GM18502 (cell line): Measurements from ENCODE around the gene TREML4.
"Not testable (repeated sequence)": the region's sequence is repeated elsewhere in the genome, so short reads cannot be mapped to it uniquely, and the experiment has no call there.

ENCODE experiments used
- ATAC-seq: cut with Tn5 transposase; IDR thresholded peaks from one replicate; pipeline ENCODE4 v1.9.1; 2021; ENCODE audit warnings: mild to moderate bottlenecking; ENCODE audit not compliant: unreplicated experiment, poor library complexity

Gene TREML4

DNA sequence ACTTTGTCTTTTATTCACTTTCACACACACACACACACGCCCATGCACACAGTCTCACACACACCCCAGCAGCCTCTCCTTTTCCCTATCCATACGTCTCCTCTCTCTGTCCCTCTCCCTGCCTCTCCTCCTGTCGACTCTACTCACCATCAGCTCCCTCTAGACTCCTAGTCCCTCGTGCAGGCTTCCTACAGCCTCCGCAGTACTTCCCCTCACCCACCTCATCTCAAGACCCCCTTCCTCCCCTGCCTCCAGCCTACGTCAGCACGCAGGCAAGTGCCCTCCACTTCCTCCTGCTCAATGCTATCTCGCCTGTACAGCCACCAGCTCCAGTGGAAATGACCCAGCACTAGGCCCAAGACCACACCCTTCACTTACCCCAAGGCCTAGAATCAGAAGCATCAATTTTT lies 26.4 kb upstream of the TREML4 start:
- ATAC-seq, result no peak

DNA sequence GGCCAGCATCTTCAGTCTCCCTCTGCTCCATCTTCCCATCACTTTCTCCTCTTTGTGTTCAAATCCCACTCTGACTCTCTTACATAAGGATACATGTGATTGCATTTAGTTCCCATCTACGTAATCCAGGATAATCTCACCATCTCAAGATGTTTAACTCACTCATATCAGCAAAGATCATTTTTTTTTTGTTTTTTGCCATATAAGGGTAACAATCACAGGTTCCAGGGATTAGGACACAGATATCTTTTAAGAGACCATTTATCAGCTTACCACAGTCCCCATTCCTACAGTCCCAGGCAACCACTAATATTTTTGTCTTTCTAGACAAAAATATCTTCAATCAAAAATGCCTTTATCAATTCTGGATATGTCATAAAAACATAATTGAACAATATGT lies 24.0 kb upstream of the TREML4 start:
- no peak for ATAC-seq

DNA sequence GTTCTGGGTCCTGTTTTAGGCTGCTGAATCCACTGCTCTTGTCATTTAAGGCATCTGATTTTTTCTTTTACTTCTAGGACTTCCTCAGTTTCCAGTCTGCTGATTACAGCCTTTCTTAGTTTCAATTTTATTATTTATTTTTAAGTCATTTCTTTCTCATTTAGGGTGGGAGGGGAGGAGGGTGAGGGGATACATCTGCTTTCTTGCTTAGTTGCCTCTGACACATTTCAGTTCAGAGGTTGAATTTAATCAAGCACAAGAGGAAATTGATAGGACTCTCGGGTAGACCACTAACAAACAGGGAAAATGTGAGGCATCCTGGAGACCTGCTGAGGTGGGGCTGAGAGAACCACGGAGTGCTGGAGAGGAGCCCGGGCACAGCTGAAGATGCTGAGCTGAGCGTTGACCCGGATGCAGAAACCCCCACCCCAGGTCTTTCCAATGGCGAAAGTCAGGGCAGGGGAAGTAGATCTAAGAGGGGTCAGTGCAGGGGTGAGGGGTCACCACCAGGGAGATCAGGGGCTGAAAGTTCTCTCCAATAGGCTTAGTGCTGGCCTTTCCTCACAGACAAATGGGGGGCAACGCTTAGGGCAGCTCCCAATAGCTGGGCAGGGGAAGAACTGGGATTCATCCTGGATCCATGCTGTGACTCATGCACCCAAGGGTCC lies 19.6 kb upstream of the TREML4 start:
- no peak for ATAC-seq

DNA sequence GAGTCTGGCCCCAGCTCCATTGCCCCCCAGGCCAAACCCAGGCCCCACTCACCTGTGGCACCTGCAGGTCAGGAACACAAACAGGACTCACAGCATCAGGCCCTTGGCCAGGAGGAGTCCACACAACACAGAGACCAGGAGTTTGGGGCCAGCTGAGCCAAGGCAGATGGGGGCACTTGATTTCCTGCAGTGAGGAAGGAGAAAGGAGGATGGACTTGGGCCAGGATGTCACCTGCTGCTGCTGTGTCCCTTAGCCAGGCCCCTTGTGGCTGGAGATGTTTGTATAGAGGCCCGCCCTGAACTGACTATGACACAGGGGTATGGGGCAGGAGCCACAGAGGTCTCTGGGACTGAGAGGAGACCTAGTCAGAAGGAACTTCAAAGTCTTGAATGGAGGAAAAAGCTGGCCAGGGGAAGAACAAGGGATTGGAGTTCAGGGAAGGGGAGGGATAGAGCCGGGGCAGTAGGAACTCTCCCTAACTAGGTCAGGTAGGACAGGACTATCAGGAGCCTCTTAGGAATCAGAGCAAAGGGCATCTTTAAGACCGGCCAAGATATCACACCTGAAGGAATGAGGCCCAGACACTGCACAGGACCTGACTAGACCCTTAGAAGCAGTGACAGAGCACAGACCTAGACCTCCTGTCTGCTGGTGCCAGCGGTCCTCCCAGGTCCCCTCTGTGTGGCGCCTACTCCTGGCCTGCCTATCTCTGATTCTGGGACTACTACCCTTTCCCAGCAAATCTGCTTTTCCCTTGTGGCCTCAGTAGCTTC lies 18.4 kb upstream of the TREML4 start:
- ATAC-seq, result no peak

DNA sequence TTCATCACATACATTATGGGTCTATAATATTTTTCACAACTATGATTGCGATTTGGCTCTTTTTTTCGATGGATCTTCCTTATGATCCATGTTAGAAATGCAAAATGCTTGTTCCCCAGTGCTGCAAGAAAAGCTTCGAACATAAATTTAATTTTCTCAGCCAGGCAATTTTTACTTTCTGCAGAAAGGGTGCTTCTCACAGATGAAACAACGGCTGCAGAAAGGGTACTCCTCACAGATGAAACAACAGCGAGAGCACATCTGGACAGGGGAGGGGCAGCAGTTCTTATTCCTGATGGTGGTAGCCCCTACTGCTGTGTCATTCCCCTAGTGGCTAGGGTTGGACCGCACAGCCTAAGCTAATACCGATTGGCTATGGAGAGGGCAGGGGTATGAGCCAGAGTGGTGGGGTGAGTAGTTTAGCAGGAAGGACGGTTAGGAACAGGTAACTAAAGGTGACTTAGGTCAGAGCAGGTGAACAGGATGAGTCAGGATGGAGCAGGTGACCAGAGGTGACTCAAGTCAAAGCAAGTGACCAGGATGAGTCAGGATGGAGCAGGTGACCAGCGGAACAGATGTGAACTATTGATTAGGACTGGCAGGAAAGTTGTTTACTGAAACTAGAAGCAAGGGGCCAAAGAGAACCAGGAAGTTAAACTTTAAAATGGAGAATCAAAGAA lies 13.4 kb upstream of the TREML4 start:
- no peak for ATAC-seq

DNA sequence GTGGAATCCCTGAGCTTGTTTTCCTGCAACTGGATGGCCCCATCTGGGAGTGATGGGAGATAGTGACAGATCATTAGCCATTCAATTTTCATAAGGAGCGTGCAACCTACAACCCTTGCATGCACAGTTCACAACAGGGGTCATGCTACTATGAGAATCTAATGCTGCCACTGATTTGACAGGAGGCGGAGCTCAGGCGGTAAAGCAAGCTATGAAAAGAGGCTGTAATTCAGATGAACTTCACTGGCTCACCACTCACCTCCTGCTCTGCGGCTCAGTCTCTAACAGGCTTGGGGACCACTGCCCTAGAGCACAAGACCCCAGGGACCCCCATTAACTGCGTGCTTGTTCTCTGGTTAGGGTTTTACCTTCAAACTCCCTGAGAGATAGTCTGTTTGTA lies 12.4 kb upstream of the TREML4 start:
- no peak for ATAC-seq

DNA sequence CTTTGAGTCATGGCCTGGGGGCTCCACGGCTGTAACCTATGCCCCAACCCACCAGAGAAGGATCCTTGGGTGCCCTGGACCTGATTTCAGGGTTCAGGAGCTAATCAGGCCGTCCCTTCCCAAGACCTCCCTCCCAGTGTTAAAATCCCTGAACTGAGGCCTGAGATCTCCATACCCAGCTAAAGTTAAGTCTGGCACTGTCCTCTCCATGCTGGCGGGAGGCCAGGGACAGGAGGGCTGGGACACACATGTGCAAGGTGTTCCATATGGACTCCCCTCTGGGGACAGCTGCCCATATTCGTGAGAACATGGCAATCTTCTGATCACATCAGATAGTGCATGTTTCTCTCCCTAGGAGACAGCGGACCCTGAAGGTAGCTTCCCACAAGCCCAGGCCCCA lies 11.5 kb upstream of the TREML4 start:
- no peak for ATAC-seq

DNA sequence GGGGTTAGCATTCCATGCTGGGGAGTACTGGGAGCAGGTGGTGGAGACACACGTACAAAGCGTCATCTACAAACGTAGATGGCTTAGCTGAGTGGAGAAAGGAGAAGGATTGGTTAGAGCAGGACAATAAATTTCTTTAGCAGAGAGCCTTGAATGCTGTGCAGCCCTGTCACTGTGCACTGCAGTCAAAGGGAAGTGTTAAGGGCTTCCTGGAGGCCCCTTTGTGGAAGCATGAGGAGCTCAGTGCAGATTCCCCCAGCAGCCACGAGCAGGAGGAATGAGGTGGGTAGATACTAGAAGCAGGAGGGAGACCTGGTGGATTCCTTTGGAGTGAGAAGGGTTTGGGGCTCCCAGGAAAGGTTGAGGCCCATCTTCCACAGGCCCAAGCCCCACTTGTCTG lies 6.1 kb upstream of the TREML4 start:
- ATAC-seq, result no peak

DNA sequence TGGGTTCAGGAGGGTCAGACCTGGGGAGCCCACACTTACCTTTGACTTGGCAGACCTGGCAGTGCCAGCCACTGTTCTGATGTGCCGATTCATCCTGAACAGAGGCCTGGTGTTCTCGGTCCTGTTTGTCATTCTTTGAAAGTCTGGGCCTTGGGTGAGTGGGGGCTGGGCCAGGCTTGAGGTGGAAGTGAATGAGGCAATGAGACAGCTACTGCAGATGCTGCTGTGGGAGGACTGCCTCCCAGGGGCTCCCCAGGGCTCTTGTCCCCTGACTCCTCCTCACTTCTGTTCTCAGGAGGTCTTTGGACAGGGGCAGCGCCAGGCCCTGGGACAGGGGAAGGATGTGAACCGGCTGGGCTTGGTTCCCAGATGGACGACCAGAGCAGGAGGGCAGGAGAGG lies 5.6 kb upstream of the TREML4 start:
- ATAC-seq, result no peak

DNA sequence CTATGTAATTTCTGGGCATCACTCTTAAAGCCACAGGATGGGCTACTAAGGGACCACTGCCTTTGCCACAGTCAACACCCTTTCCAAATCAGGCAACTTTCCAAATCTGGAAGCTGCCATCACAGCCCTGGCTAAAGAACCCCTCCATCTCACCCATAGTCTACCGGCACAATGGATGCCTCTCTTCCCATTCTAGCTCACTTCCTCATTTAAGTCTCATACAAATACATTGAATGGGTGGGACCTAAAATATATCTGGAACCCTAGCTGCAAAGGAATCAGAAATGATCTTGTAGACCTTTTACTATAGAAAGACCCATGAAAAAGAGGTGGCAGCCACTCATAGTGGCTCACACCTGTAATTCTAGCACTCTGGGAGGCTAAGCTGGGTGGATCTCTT lies 3.3 kb upstream of the TREML4 start:
- ATAC-seq, result no peak

DNA sequence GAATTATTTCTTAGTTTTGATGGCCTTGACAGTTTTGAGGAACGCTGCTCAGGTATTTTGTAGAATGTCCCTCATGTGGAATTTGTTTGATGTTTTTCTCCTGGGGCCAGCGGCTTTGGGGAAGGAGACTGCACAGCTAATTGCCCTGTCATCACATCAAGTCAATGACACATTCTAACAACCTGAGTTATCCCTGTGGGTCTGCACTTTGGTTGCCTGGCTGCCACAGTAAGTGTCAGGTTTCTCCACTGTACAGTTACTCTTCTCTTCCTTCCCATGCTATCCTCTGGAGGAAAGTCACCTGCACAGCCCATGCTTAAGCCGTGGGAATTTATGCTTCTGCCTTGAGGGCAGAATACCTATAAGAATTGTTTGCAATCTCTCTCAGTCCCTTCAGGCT lies 1.4 kb upstream of the TREML4 start:
- ATAC-seq, result no peak

DNA sequence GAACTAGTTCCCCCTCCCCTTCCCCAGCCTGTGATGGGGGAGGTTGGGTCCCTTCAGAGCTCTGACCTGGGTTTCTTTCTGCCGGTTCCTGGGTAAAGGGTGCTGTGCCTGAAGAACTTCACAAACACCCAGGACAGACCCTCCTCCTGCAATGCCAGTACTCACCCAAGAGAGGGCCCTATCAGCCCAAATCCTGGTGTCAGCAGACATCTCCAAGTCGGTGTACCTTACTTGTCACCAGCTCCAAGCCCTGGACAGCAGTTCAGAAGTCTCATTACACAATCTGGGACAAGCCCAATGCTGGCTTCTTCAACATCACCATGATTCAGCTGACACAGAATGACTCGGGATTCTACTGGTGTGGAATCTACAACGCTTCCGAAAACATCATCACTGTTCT lies 467 bp downstream of the TREML4 start:
- no peak for ATAC-seq

DNA sequence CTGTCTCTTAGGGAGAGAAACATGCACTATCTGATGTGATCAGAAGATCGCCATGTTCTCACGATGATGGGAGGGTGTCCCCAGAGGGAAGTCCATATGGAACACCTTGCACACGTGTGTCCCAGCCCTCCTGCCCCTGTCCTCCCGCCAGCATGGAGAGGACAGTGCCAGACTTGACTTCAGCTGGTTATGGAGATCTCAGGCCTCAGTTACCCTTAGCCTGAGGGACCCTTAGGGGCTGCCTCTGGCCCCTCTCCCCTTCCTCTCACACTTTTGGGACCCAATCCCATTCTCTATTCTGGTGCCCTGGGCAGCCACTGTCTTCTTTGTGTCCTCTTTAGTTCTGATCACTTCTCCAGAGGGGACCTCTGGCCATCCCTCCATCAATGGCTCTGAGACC lies 1.6 kb downstream of the TREML4 start:
- no peak for ATAC-seq

DNA sequence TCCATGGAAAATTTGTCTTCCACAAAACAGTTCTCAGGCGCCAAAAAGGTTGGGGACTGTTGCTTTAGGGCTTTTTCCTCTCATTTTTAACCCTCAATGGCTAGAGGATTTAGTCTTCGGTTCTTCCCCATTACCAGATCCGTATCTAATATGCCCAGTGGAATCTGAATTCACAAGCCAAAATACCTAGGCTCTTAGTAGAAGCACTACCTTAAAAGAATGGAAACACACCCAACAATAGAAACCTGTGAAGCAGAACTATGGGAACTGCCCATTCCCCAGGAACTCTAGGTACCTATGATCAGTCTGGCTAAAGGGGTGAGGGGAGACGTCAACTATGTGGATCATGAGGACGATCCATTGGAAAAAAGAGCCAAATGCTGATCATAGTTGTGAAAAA lies 3.1 kb downstream of the TREML4 start:
- ATAC-seq, result no peak

DNA sequence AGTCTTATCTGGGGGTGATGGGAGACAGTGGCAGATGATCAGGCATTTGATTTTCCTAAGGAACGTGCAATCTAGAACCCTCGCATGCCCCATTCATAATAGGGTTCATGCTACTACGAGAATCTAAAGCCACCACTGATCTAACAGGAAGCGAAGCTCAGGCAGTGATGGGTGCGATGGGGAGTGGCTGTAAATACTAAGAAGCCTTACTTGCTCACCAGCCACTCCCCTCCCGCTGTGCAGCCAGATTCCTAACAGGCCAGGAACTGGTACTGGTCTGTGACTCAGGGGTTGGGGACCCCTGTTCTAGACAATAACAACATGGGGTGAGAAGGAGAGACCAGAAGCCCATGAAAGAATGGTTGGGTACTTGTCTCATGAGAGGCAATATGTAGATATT lies 4.5 kb downstream of the TREML4 start:
- no peak for ATAC-seq

DNA sequence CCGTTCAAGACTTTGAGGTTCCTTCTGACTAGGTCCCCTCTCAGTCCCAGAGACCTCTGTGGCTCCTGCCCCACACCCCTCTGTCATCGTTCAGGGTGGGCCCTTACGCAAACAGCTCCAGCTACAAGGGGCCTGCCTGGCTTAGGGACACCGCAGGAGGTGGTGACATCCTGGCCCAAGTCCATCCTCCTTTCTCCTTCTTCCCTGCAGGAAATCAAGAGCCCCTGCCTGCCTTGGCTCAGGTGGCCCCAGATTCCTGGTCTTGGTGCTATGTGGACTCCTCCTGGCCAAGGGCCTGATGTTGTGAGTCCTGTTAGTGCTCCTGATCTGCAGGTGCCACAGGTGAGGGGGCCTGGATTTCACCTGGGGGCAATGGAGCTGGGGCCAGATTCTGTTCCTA lies 8.1 kb downstream of the TREML4 start:
- no peak for ATAC-seq

DNA sequence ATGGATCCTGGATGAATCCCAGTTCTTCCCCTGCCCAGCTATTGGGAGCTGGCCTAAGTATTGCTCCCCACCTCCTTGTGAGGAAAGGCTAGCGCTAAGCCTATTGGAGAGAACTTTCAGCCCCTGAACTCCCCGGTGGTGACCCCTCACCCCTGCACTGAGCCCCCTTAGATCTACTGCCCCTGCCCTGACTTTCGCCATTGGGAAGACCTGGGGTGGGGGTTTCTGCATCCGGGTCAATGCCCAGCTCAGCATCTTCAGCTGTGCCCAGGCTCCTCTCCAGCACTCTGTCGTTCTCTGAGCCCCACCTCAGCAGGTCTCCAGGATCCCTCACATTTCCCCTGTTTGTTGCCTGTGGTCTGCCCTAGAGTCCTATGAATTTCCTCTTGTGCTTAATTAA lies 9.0 kb downstream of the TREML4 start:
- no peak for ATAC-seq

DNA sequence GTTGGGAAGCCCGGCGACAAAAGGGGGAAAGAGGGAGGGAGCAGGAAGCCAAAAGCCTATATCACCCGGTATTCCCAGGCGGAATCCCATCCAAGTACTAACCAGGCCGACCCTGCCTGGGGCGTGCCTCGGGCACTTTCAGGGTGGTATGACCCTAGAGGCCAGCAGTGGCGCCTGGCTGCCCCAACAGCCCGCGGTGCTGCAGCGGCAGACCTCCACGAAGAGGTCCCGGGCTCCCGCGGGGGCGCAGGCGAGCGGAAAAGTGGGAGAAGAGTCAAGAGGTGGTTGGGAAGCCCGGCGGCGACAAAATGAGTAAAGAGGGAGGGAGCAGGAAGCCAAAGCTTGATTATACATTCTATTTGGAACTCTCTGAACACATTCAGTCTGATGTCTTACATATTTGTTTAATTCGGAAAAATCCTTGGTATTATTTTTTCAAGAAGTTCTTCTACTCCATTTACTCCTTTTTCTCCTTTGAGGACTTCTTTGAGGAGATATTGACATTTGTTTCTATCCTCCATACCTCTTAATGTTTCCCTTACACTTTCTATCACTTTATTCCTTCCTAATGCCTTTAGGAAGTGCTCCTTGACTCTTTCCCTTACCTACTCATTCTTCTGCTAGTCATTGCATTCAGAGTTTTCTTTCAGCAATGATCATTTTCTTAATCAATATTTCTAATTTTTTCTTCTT lies 11.5 kb downstream of the TREML4 start:
- ATAC-seq, result no peak

DNA sequence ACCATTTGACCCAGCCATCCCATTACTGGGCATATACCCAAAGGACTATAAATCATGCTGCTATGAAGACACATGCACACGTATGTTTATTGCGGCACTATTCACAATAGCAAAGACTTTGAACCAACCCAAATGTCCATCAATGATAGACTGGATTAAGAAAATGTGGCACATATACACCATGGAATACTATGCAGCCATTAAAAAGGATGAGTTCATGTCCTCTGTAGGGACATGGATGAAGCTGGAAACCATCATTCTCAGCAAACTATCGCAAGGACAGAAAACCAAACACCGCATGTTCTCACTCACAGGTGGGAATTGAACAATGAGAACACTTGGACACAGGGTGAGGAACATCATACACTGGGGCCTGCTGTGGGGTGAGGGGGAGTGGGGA lies 18.4 kb downstream of the TREML4 start:
- not testable (repeated sequence) for ATAC-seq

DNA sequence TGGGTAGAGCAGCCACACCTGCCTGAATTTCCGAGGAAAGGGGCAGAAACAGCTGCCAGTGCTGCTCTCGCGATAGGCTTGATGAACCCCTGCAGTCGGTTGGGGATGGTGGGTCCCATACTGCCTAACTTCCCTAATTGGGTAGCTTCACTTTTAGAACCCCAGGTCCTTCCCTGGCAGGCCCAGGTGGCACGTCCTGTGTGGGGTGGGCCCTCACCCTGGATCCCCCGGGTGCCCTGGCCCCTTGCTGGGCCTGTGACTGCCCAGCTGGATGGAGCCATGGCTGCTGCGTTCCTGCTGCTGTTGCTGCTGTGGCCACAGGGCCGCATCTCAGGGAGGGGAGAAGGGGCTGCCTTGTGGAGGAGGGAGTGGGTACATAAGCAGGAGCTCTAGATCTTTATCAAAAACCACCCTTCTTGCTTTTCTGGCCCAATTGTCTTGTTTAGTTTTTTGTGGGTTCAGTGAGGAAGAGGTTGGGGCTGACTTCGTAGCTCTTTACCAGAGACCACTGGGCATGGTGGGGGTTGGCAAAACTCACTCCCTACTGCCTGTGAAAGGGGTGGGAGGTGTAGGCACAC lies 19.2 kb downstream of the TREML4 start:
- ATAC-seq, result no peak
